Parathyroid adenoma (tissue), 2 donors: ENCODE results near the gene MRPL4.

Source experiments
- H2AFZ ChIP-seq: fragments of 300-600 bp; sonication (generic); one replicate; pipeline ENCODE4 v1.7.0; 2017; ENCODE audit warnings: antibody characterized with exemption, mild to moderate bottlenecking
- H3K27ac ChIP-seq: fragments of 300-600 bp; sonication (generic); one replicate; pipeline ENCODE4 v1.7.0; 2017
- H3K27me3 ChIP-seq: fragments of 300-600 bp; sonication (generic); one replicate; pipeline ENCODE4 v1.7.0; 2017; ENCODE audit warnings: low read length; ENCODE audit not compliant: control insufficient read depth, insufficient read depth
- H3K36me3 ChIP-seq: fragments of 300-600 bp; sonication (generic); one replicate; pipeline ENCODE4 v1.7.0; 2017; ENCODE audit warnings: low read length; ENCODE audit not compliant: control insufficient read depth, insufficient read depth
- H3K4me1 ChIP-seq: fragments of 300-600 bp; sonication (generic); one replicate; pipeline ENCODE4 v1.7.0; 2017; ENCODE audit warnings: control low read depth
- H3K4me2 ChIP-seq: fragments of 300-600 bp; sonication (generic); one replicate; pipeline ENCODE4 v1.7.0; 2017; ENCODE audit warnings: low read length
- H3K4me3 ChIP-seq: fragments of 300-600 bp; sonication (generic); one replicate; pipeline ENCODE4 v1.7.0; 2017; ENCODE audit warnings: low read depth, low read length
- H3K79me2 ChIP-seq: fragments of 300-600 bp; sonication (generic); one replicate; pipeline ENCODE4 v1.7.0; 2017; ENCODE audit warnings: control low read depth
- H3K9ac ChIP-seq: fragments of 300-600 bp; sonication (generic); one replicate; pipeline ENCODE4 v1.7.0; 2017; ENCODE audit warnings: mild to moderate bottlenecking
- H3K9me3 ChIP-seq: fragments of 300-600 bp; sonication (generic); one replicate; pipeline ENCODE4 v1.7.0; 2017; ENCODE audit warnings: low read length; ENCODE audit not compliant: control insufficient read depth
- CTCF ChIP-seq: fragments of 300-600 bp; sonication (generic); IDR thresholded peaks from one replicate; pipeline ENCODE4 v1.7.0; 2017; ENCODE audit warnings: antibody characterized with exemption, mild to moderate bottlenecking
- donor health status: primary hyperparathyroidism.

MRPL4 gene

DNA sequence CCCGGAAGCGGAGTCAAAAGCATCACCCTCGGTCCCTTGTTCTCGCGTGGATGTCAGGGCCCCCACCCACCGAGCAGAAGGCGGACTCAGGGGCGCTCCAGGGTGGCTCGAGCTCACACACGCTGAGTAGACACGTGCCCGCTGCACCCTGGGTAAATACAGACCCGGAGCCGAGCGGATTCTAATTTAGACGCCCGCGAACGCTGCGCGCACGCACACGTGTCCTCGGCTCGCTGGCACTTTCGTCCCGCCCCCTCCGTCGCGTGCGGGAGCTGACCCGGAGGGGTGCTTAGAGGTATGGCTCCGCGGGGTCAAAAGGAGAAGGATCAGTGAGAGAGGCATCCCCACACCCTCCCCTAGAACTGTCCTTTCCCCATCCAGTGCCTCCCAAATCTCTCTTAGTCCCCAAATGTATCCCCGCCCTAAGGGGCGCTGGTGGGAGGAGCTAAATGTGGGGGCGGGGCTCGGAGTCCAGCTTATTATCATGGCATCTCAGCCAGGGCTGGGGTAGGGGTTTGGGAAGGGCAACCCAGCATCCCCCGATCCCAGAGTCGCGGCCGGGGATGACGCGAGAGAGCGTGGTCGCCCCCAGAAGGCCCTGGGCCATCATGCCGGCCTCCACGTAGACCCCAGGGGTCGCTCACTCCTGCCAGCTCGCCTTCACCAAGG is 37.3 kb downstream of the MRPL4 start:
- Histone ChIP-seq H2AFZ (peak overlapping the region; percentile 50), H3K36me3 (no peaks in the 10 kb centered on the region), H3K79me2 (no peaks in the 10 kb centered on the region), H3K9me3 (no peaks in the 10 kb centered on the region), H3K9ac (no peak overlapping the region), H3K27ac (no peak overlapping the region), H3K4me2 (peak overlapping the region; percentile 73), H3K4me1 (peaks cover 6% of the 10 kb centered on the region), H3K4me3 (peak overlapping the region; percentile 23), H3K27me3 (peaks cover 5% of the 10 kb centered on the region)
- TF ChIP-seq CTCF, result no peak

DNA sequence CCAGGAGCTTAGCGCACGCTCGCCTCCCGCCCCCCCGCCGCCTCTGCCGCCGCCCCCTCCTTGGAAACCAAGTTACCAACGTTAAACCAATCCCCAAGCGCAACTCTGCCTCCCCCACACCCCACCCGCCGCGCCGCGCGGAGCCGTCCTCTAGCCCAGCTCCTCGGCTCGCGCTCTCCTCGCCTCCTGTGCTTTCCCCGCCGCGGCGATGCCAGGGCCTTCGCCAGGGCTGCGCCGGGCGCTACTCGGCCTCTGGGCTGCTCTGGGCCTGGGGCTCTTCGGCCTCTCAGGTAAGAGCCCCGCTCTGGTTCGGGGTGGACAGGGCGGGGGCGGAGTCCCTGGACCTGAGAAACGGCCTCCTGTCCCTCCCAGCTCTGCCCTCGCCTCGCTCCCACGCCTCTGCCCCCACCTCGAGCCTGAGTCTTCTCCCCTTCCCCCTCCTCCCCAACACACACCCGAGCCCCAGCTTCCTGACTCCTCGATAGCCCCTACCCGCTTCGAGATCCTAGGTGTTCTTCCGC is 37.9 kb downstream of the MRPL4 start, which contains the start of gene ICAM5:
Gene ICAM5 (plus strand): TSS at position 117 of the 521 bp plus-strand sequence. CDS start 92 bp downstream, at position 209.
- H2AFZ ChIP-seq, result peak within 1 kb of the TSS; percentile 50
- H3K27me3 ChIP-seq, result peaks cover 11% of the 10 kb centered on the region
- no peak for TF ChIP-seq CTCF

GRCh38 chr19:10290357-10290875 is 38.4 kb downstream of the MRPL4 start:
- no peak overlapping the region for H2AFZ ChIP-seq
- H3K4me1 ChIP-seq, result peaks cover 8% of the 10 kb centered on the region
- no peak for TF ChIP-seq CTCF
- H3K4me2 ChIP-seq, result peak overlapping the region; percentile 73
- H3K9me3 ChIP-seq, result no peaks in the 10 kb centered on the region
- H3K36me3 ChIP-seq, result no peaks in the 10 kb centered on the region
- peaks cover 11% of the 10 kb centered on the region for H3K27me3 ChIP-seq
- H3K27ac ChIP-seq, result no peak overlapping the region
- H3K79me2 ChIP-seq, result no peaks in the 10 kb centered on the region
- H3K9ac ChIP-seq, result no peak overlapping the region
- H3K4me3 ChIP-seq, result peak overlapping the region; percentile 39

More for the DNA sequence above, 37.9 kb downstream of the MRPL4 start, which contains the start of gene ICAM5:
- peak within 1 kb of the TSS; percentile 39 for H3K4me3 ChIP-seq
- no peaks in the 10 kb centered on the region for H3K36me3 ChIP-seq
- peak within 1 kb of the TSS; percentile 73 for H3K4me2 ChIP-seq
- no peaks in the 10 kb centered on the region for H3K79me2 ChIP-seq
- H3K4me1 ChIP-seq, result peaks cover 6% of the 10 kb centered on the region
- H3K27ac ChIP-seq, result no peak within 1 kb of the TSS
- no peaks in the 10 kb centered on the region for H3K9me3 ChIP-seq
- no peak within 1 kb of the TSS for H3K9ac ChIP-seq

GRCh38 chr19:10290876-10291553 is 39.0 kb downstream of the MRPL4 start:
- H3K27ac ChIP-seq, result no peak overlapping the region

More at GRCh38 chr19:10290876-10291553, 39.0 kb downstream of the MRPL4 start:
- no peak for TF ChIP-seq CTCF
- Histone ChIP-seq H3K9ac (no peak overlapping the region), H3K36me3 (no peaks in the 10 kb centered on the region), H3K4me1 (peaks cover 12% of the 10 kb centered on the region), H3K9me3 (no peaks in the 10 kb centered on the region), H3K4me2 (peak overlapping the region; percentile 73), H3K27me3 (peaks cover 11% of the 10 kb centered on the region), H2AFZ (peak overlapping the region; percentile 42), H3K79me2 (no peaks in the 10 kb centered on the region), H3K4me3 (peak overlapping the region; percentile 39)
